ENCODE results near the gene MROH2B.

GRCh38 chr5:41043109-41043747 is 27.9 kb downstream of the MROH2B start:
- TF ChIP-seq CTCF (IDR thresholded peaks at IDR 0.05): no peak
- no peak for TF ChIP-seq EZH2 (IDR thresholded peaks at IDR 0.05)
- TF ChIP-seq EZH2phosphoT487 (IDR thresholded peaks at IDR 0.05): no peak

Measured in neural progenitor cell (in vitro differentiated cells).